GM12878 (cell line): Measurements from ENCODE around the gene AFAP1L2.

Experiments used
- BCL11A ChIP-seq: IDR thresholded peaks from 2 replicates; pipeline ENCODE4 v1.6.1; 2011; ENCODE audit warnings: low read depth, low read length
- CTCF ChIP-seq, 3 experiments: IDR thresholded peaks in 2 of 3; conservative IDR thresholded peaks in 1 of 3; 2 replicates each; pipeline ENCODE4 v1.5.1; 2011; ENCODE audit warnings: low read depth in 3 of 3, low read length in 3 of 3, mild to moderate bottlenecking in 3 of 3, control low read depth in 2 of 3, moderate library complexity in 2 of 3, inconsistent platforms in 1 of 3, mixed read lengths in 1 of 3; ENCODE audit not compliant: control insufficient read depth in 2 of 3, insufficient read depth in 1 of 3; ENCODE audit errors: extremely low read depth in 1 of 3
- POLR2A ChIP-seq: IDR thresholded peaks from 2 replicates; pipeline ENCODE4 v1.6.1; 2011; ENCODE audit warnings: low read depth, mild to moderate bottlenecking, low read length
- RBBP5 ChIP-seq: fragments of 200-600 bp; sonication (generic); conservative IDR thresholded peaks from 2 replicates; pipeline ENCODE4 v1.6.1; 2016
- RCOR1 ChIP-seq: conservative IDR thresholded peaks from 2 replicates; pipeline ENCODE4 v1.6.1; 2012; ENCODE audit warnings: low read depth, low read length, improper control_type of control experiment
- SIX5 ChIP-seq: IDR thresholded peaks from 2 replicates; pipeline ENCODE4 v1.6.1; 2011; ENCODE audit warnings: mild to moderate bottlenecking, low read depth, low read length, moderate library complexity; ENCODE audit not compliant: severe bottlenecking
- USF2 ChIP-seq: IDR thresholded peaks from 2 replicates; pipeline ENCODE4 v1.6.1; 2011; ENCODE audit warnings: low read depth, low read length, improper control_type of control experiment, borderline replicate concordance
- ZBTB33 ChIP-seq: fragments of 450-650 bp; IDR thresholded peaks from 2 replicates; pipeline ENCODE4 v1.6.1; 2017; ENCODE audit warnings: mild to moderate bottlenecking
- ZNF24 ChIP-seq: fragments of 450-650 bp; IDR thresholded peaks from 2 replicates; pipeline ENCODE4 v1.6.1; 2017; ENCODE audit warnings: antibody characterized with exemption, mild to moderate bottlenecking
- ZNF687 ChIP-seq: fragments of 450-650 bp; IDR thresholded peaks from 2 replicates; pipeline ENCODE4 v1.6.1; 2017; ENCODE audit warnings: mild to moderate bottlenecking, moderate library complexity

GRCh38 chr10:114370199-114370598, 34.1 kb downstream of the AFAP1L2 start:
- no peak for TF ChIP-seq ZNF24
- no peak for TF ChIP-seq CTCF (IDR thresholded peaks at IDR 0.05 in 2 of 3, conservative IDR thresholded peaks at IDR 0.05 in 1 of 3; ENCODE audit: control insufficient read depth in 2 of 3, extremely low read depth in 1 of 3, insufficient read depth in 1 of 3, low read depth in 3 of 3, low read length in 3 of 3)
- no peak for TF ChIP-seq ZBTB33
- no peak for TF ChIP-seq SIX5
- TF ChIP-seq BCL11A: no peak
- TF ChIP-seq POLR2A: no peak
- TF ChIP-seq USF2: no peak
- TF ChIP-seq RCOR1: no peak
- no peak for TF ChIP-seq ZNF687
- no peak for TF ChIP-seq RBBP5
